Effector memory CD8-positive, alpha-beta T cell (primary cell): ENCODE data around the gene ANKRD40.

Experiments used
- ATAC-seq: fragments of 150-1000 bp; cut with Tn5 transposase; replicated peaks from 2 replicates; pipeline ENCODE4 v1.10.0; 2021; ENCODE audit warnings: mild to moderate bottlenecking, moderate library complexity
- DNase-seq, 3 experiments: peaks; one replicate each; pipeline ENCODE4 v3.0.0; 2021
- H3K27ac Mint-ChIP-seq, 2 donors: one replicate each; pipeline ENCODE4 v1.8.0; 2022; ENCODE audit warnings: mild to moderate bottlenecking in 2 of 2, mixed read lengths in 2 of 2, moderate library complexity in 2 of 2
- H3K27me3 Mint-ChIP-seq, 2 donors: one replicate each; pipeline ENCODE4 v1.8.0; 2022; ENCODE audit warnings: mixed read lengths in 2 of 2
- H3K36me3 Mint-ChIP-seq: one replicate; pipeline ENCODE4 v1.8.0; 2022; ENCODE audit warnings: mild to moderate bottlenecking, moderate library complexity, mixed read lengths; ENCODE audit not compliant: insufficient read depth
- H3K4me1 Mint-ChIP-seq, 2 donors: one replicate each; pipeline ENCODE4 v1.8.0; 2022; ENCODE audit warnings: low read depth in 2 of 2, mixed read lengths in 2 of 2
- H3K4me3 Mint-ChIP-seq, 2 donors: one replicate each; pipeline ENCODE4 v1.8.0; 2022; ENCODE audit warnings: mild to moderate bottlenecking in 2 of 2, mixed read lengths in 2 of 2, moderate library complexity in 2 of 2
- H3K9me3 Mint-ChIP-seq, 2 donors: one replicate each; pipeline ENCODE4 v1.8.0; 2022; ENCODE audit warnings: mixed read lengths in 2 of 2

ANKRD40 gene

DNA sequence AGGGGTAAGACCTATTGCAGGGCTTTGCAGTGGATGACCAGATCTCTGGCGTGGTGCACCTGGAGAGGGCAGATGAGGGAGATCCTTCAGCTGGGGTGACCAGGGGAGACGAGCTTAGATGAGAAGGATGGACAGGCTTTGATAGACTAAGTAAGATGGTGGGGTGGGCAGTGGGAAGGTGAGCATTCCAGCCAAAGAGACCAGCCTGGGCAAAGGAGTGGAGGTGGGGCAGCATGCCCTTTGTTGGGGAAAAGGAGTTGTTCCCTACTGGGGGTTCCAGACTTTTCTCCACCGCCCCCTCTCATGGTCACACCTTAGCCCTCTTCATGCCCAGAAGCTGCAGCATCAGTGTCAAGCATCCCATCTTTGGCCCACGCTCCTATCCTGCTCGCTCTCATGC is 27.6 kb downstream of the ANKRD40 start:
- Mint-ChIP-seq H3K27ac (no peak overlapping the region), H3K4me1 (peaks cover 5% of the 10 kb centered on the region in 2 donors), H3K27me3 (peaks cover 48 to 69% of the 10 kb centered on the region in 2 donors), H3K4me3 (no peak overlapping the region), H3K9me3 (no peaks in the 10 kb centered on the region), H3K36me3 (no peaks in the 10 kb centered on the region)
- ATAC-seq (no peak), DNase-seq (no peak)

DNA sequence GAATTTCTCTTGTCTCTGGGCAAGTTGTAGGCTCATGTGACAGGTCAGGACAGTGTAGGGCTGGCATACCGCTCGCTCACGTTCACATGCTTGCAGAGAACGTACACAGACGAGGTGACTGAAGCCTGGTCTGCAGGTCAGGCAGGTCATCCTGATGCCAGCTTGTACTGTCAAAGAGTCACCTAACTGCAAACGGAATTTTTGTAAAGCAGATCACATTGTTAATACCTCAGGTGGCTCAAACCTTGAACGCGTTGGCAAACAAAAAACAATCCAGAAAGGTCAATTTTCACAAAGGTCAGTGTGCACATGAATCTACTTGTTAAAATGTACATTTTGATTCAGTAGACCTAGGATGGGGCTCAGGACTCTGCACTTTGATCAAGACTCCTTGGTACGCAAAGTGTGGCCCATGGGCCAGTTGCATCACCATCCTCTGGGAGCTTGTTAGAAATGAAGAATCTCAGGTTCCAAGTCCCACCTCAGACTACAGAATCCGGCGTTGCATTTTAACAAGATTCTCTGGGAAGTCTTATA is 28.6 kb downstream of the ANKRD40 start:
- no peaks in the 10 kb centered on the region for H3K36me3 Mint-ChIP-seq
- peaks cover 48 to 69% of the 10 kb centered on the region in 2 donors for H3K27me3 Mint-ChIP-seq
- ATAC-seq = no peak
- no peak for DNase-seq
- H3K4me3 Mint-ChIP-seq = no peak overlapping the region
- no peak overlapping the region for H3K27ac Mint-ChIP-seq
- no peaks in the 10 kb centered on the region for H3K9me3 Mint-ChIP-seq
- H3K4me1 Mint-ChIP-seq = peaks cover 5% of the 10 kb centered on the region in 2 donors

DNA sequence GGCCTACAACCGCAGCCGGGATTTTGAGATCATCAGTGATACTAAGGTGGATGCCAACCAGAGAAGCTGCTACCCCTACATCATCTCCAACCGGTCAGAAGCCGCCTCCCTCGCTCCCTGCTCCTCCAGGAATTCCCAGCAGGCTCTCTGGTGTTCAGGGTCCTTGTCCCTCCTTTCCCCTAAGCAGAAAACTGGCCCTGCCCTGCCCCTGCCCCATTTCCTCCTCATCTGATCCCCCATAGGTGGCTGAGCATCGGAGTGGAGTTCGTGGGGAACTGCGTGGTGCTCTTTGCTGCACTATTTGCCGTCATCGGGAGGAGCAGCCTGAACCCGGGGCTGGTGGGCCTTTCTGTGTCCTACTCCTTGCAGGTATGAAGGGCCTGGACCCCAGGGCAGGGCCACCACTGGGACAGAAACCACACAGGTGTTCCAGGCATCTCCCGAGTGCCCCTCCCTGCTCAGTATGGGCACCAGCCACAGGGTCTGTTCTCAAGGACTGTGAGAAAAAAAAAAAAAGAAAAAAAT is 29.8 kb downstream of the ANKRD40 start:
- ATAC-seq = no peak

DNA sequence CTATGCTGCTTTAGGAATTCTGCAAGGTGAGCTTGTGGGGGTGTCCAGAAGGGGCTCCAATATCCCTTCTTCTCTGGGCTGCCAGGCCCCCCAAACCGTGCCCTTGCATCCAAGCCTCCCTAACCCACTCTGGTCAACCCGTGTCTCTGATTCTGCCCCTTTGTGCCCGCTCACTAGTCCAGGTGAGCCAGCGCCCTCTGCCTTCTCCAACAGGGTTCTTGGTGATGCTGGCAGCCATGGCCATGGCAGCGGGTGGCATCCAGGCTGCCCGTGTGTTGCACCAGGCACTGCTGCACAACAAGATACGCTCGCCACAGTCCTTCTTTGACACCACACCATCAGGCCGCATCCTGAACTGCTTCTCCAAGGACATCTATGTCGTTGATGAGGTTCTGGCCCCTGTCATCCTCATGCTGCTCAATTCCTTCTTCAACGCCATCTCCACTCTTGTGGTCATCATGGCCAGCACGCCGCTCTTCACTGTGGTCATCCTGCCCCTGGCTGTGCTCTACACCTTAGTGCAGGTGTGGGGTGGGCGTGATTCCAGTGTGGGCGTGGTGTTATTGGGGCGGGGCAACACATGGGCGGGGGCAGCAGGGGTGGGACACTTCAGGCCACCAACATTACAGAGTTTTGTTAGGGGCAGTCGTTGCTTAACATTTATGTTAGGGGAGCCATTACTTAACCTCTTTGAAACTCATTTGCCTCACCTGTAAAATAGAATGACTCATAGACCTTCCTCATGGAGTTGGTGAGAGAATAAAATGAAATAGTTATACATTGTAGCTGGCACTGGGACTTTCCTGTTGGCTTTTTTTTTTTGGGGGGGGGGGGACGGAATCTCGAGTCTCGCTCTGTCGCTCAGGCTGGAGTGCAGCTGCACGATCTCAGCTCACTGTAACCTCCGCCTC is 31.4 kb downstream of the ANKRD40 start:
- no peak overlapping the region for H3K27ac Mint-ChIP-seq
- no peak for DNase-seq
- H3K36me3 Mint-ChIP-seq = no peaks in the 10 kb centered on the region
- H3K27me3 Mint-ChIP-seq = peaks cover 34 to 52% of the 10 kb centered on the region in 2 donors
- H3K9me3 Mint-ChIP-seq = no peaks in the 10 kb centered on the region
- ATAC-seq = no peak
- H3K4me1 Mint-ChIP-seq = peaks cover 3% of the 10 kb centered on the region in 2 donors
- H3K4me3 Mint-ChIP-seq = no peak overlapping the region

More for the DNA sequence above, 29.8 kb downstream of the ANKRD40 start:
- H3K9me3 Mint-ChIP-seq = no peaks in the 10 kb centered on the region
- peaks cover 5% of the 10 kb centered on the region in 2 donors for H3K4me1 Mint-ChIP-seq
- no peaks in the 10 kb centered on the region for H3K36me3 Mint-ChIP-seq
- H3K27me3 Mint-ChIP-seq = peaks cover 48 to 67% of the 10 kb centered on the region in 2 donors
- H3K4me3 Mint-ChIP-seq = no peak overlapping the region
- H3K27ac Mint-ChIP-seq = no peak overlapping the region
- no peak for DNase-seq

DNA sequence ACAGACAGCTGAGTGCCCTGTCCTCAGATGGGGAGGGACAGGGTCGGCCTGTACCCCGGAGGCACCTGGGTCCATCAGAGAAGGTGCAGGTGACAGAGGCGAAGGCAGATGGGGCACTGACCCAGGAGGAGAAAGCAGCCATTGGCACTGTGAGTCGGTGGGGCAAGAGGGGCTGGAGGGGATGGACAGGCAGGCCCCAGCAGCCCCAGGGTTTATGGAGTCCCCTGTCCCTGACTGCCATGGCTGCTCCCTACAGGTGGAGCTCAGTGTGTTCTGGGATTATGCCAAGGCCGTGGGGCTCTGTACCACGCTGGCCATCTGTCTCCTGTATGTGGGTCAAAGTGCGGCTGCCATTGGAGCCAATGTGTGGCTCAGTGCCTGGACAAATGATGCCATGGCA is 32.1 kb downstream of the ANKRD40 start:
- Mint-ChIP-seq H3K36me3 (no peaks in the 10 kb centered on the region), H3K4me1 (no peaks in the 10 kb centered on the region), H3K9me3 (no peaks in the 10 kb centered on the region), H3K4me3 (no peak overlapping the region), H3K27ac (no peak overlapping the region), H3K27me3 (peaks cover 27 to 45% of the 10 kb centered on the region in 2 donors)
- no peak for ATAC-seq
- no peak for DNase-seq

DNA sequence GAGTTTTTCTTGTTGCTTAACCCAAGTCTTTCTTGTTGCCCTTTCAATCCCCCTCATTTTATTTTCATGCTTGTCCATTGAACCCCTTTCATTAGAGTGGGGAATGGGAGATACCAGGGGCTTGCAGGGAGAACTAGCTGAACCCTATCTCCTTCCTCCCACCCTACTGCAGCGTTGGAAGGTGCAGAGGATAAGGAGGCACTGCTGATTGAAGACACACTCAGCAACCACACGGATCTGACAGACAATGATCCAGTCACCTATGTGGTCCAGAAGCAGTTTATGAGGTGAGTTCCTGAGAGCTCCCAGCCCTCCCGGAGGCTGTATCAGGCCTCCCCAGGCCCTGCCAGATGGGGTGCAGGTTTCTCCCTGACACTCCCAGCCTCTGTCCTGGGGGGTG is 32.5 kb downstream of the ANKRD40 start:
- ATAC-seq (no peak), DNase-seq (no peak)
- H3K9me3 Mint-ChIP-seq = no peaks in the 10 kb centered on the region
- H3K4me3 Mint-ChIP-seq = no peak overlapping the region
- H3K36me3 Mint-ChIP-seq = no peaks in the 10 kb centered on the region
- H3K27ac Mint-ChIP-seq = no peak overlapping the region
- H3K27me3 Mint-ChIP-seq = peaks cover 22 to 40% of the 10 kb centered on the region in 2 donors
- H3K4me1 Mint-ChIP-seq = no peaks in the 10 kb centered on the region

DNA sequence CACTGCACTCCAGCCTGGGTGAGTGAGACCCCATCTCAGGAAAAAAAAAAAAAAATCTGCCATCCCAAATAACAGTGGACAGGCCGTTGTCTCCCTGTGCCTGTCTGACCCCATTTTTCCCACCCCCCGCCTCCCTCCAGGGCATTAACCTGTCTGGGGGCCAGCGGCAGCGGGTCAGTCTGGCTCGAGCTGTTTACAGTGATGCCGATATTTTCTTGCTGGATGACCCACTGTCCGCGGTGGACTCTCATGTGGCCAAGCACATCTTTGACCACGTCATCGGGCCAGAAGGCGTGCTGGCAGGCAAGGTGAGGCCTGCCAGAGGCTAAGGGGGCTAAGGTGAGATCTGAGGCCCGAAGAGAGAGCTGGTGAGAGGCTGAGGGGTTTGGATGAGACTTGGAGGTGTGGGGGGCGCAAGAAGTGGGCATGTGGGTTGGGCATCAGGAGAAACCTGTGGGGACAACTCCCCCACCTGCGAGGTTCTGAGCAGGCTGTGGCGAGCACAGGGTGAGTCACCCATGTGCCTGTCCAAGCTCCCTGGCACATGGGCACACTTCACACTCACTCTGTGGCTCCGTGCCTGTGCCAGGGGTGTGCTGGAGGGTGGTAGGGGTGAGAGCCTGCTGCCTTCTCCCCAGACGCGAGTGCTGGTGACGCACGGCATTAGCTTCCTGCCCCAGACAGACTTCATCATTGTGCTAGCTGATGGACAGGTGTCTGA is 34.7 kb downstream of the ANKRD40 start:
- Mint-ChIP-seq H3K27ac (no peak overlapping the region), H3K27me3 (peaks cover 7 to 23% of the 10 kb centered on the region in 2 donors), H3K9me3 (no peaks in the 10 kb centered on the region), H3K4me1 (no peaks in the 10 kb centered on the region), H3K36me3 (no peaks in the 10 kb centered on the region), H3K4me3 (no peak overlapping the region)
- DNase-seq = no peak
- no peak for ATAC-seq

DNA sequence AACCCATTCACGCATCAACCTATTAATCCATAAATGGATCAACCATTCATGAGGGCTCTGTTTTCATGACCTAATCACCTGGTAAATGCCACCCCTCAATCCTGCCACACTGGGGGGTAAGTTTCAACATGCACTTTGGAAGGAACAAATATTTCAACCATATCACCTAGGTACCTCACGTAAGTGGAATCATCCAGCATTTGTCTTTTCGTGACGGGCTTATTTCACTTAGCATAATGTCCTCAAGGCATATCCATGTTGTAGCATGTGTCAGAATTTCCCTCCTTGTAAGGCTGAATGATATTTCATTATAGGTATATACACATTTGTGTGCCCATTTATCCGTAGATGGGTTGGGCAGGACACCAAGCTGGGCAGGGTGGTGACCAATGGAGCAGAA is 35.6 kb downstream of the ANKRD40 start:
- H3K4me1 Mint-ChIP-seq = no peaks in the 10 kb centered on the region
- no peak overlapping the region for H3K27ac Mint-ChIP-seq
- no peak overlapping the region for H3K4me3 Mint-ChIP-seq
- DNase-seq (no peak), ATAC-seq (no peak)
- H3K36me3 Mint-ChIP-seq = no peaks in the 10 kb centered on the region
- peaks cover 5 to 14% of the 10 kb centered on the region in 2 donors for H3K27me3 Mint-ChIP-seq
- H3K9me3 Mint-ChIP-seq = no peaks in the 10 kb centered on the region

DNA sequence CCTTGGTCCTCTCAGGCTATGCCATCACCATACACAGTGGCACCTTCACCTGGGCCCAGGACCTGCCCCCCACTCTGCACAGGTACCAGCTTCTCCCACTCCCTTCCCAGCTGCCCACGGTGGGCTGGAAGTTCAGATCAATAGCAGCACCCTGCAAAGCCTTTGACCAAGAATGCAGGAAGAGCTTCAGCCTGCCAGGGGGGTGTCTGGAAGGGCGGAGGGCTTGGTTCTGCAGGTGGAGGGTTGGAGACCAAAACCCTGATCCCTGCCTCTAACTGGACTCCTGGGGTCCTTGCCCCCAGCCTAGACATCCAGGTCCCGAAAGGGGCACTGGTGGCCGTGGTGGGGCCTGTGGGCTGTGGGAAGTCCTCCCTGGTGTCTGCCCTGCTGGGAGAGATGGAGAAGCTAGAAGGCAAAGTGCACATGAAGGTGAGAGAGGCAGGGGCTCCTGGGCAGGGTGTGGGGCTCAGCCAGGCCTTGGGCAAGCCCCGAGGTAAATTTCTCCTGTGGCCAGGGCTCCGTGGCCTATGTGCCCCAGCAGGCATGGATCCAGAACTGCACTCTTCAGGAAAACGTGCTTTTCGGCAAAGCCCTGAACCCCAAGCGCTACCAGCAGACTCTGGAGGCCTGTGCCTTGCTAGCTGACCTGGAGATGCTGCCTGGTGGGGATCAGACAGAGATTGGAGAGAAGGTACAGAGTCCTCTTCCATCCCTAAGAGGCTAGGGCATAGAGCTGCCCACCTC is 38.7 kb downstream of the ANKRD40 start:
- H3K27me3 Mint-ChIP-seq = no peaks in the 10 kb centered on the region
- no peak for ATAC-seq

DNA sequence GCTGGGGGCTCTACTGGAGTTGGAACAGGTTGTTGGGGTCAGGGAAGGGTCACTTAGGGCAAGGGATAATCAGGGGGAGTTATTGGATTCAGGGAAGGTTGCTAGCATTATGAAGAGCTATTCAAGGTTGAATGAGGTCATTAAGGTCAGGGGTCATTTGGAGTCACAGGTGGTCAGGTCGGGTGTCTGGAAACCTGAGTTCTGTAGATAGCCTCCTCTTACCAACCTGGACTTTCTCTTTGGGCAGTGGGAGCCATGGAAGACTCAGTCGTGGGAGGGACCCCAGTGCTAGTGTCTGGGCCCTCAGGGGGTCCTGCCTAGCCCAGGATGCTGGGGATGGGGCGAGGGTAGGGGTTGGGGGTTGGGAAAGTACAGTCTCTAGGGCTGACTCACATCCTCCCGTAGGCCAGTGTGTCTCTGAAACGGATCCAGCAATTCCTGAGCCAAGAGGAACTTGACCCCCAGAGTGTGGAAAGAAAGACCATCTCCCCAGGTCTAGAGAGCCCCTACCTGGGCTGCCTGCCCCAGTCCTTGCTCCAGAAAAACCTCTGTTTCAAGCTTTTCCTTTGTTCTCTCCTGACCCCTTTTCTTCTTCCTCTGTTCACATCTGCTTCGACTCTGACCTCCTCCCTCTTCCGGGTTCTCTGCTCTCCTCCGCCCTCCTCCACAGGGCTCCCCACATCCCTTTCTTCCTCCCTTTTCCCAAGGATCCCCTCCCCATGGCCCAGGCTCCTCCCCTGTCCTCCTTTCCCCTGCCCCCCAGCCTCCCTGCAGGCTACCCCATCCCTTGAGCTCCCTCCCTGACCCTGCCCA is 39.5 kb downstream of the ANKRD40 start:
- no peaks in the 10 kb centered on the region for H3K36me3 Mint-ChIP-seq
- no peak overlapping the region for H3K4me3 Mint-ChIP-seq
- no peaks in the 10 kb centered on the region for H3K9me3 Mint-ChIP-seq
- no peak for DNase-seq
- H3K4me1 Mint-ChIP-seq = no peaks in the 10 kb centered on the region
- H3K27me3 Mint-ChIP-seq = no peaks in the 10 kb centered on the region
- no peak overlapping the region for H3K27ac Mint-ChIP-seq
- no peak for ATAC-seq

More for the DNA sequence above, 38.7 kb downstream of the ANKRD40 start:
- Mint-ChIP-seq H3K4me3 (no peak overlapping the region), H3K27ac (no peak overlapping the region), H3K4me1 (no peaks in the 10 kb centered on the region), H3K36me3 (no peaks in the 10 kb centered on the region), H3K9me3 (no peaks in the 10 kb centered on the region)
- DNase-seq = no peak

DNA sequence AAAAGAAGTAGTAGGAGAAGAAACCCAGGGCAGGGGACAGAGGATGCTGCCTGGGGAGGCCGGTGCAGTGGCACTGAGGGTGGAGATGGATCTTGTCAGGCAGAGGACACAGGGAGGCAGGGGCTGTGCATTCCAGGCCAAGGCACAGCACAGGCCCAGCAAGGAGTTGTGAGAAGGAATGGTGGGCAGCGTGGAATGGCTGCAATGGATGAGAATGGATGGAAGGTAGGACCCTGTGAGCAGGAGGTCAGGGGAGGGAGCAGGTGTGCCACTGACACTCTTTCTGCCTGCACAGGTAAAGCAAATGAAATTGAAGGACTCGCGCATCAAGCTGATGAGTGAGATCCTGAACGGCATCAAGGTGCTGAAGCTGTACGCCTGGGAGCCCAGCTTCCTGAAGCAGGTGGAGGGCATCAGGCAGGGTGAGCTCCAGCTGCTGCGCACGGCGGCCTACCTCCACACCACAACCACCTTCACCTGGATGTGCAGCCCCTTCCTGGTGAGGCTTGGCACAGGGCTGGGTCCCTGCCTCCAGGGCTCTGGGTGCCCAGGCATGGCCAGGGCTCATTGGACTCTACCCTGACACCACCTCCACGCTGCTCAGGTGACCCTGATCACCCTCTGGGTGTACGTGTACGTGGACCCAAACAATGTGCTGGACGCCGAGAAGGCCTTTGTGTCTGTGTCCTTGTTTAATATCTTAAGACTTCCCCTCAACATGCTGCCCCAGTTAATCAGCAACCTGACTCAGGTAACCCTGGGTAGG is 40.3 kb downstream of the ANKRD40 start:
- Mint-ChIP-seq H3K4me1 (no peaks in the 10 kb centered on the region), H3K9me3 (no peaks in the 10 kb centered on the region), H3K4me3 (no peak overlapping the region), H3K27ac (no peak overlapping the region), H3K27me3 (no peaks in the 10 kb centered on the region), H3K36me3 (no peaks in the 10 kb centered on the region)
- ATAC-seq (no peak), DNase-seq (no peak)

DNA sequence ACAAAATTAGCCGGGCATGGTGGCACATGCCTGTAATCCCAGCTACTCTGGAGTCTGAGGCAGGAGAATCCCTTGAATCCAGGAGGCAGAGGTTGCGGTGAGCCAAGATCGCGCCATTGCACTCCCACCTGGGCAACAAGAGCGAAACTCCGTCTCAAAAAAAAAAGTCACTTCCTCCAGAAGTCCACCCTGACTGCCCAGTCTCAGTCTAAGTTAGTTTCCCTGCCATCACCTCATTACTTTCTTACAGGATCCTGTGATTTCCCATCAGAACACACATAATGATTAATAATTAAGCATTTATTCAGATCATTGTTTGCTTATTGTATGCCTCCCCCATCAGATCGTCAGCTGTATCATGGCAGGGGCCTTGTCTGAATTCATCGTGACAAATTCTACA is 41.4 kb downstream of the ANKRD40 start:
- Mint-ChIP-seq H3K4me1 (peaks cover 3% of the 10 kb centered on the region in 2 donors), H3K36me3 (no peaks in the 10 kb centered on the region), H3K27me3 (peaks cover under 1 to 6% of the 10 kb centered on the region in 2 donors), H3K27ac (no peak overlapping the region), H3K9me3 (no peaks in the 10 kb centered on the region), H3K4me3 (no peak overlapping the region)
- ATAC-seq = no peak
- DNase-seq = no peak
